Measurements from ENCODE around the gene MUSTN1. TPM values are rescaled to one million over a fixed set of nuclear protein-coding genes. Genes with fewer than 3 reads are reported as not detected.
A peak's percentile ranks its signal among the peaks of the same experiment; 100 is the strongest.

The MUSTN1 gene
- polyA plus RNA-seq, 1 donor (not counting 4 experiments of a cell fraction or from before 2014, with no cell fraction given), result not detected

DNA sequence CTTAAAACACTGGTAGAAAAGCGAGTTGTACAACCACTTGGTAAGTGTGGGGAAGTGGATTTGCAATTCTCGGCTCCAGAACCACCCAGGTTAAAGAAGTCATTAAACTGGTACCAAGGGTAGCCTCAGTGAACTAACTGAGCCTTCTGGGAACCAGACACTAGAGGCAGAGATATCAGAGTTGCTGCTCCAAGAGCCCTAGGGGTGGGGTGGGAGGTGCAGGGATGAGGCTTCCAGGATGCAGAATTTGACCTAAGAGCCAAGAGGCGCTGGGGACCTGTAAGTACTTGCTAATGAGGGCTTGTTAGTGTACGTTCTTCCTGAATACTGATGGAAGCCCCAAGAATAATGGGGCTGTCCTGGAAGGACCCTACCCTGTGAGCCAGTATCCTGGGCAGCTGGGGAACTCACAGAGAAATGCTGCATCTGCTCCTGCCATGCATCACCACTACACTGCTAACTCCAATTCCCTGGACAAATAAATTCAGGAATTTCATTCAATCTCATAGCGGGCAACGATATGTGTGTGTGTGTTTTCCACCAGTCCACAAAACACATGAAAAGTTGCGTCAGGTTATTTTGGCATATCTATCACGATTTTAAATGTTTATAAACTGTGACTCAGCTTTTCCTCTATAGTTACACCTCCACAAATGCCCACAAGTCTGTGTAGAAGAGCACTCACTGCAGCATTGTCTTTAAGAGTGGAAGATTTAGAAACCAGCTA, 38.8 kb upstream of the MUSTN1 start:
- H3K4me3 ChIP-seq (ENCODE audit: control insufficient read depth in 2 of 3, extremely low read depth in 1 of 3, insufficient read depth in 2 of 3, low read depth in 1 of 3, low read length in 3 of 3), result no peak overlapping the region
- H3K79me2 ChIP-seq (ENCODE audit: control insufficient read depth, insufficient read depth, low read length), result no peaks in the 10 kb centered on the region
- peaks cover 2% of the 10 kb centered on the region for H4K20me1 ChIP-seq (ENCODE audit: control insufficient read depth, extremely low read depth, insufficient read depth, low read length)
- H3K4me2 ChIP-seq (ENCODE audit: control insufficient read depth, extremely low read depth, insufficient read depth, low read depth, low read length), result no peak overlapping the region
- no peaks in the 10 kb centered on the region for H3K9me1 ChIP-seq (ENCODE audit: control insufficient read depth, extremely low read depth, insufficient read depth, low read length)
- dilution Hi-C loops (cut with MboI; ENCODE audit: extremely low pct_ligation_motif_present, low sequenced_read_pairs), result no loop called here
- H3K9me3 ChIP-seq (ENCODE audit: control insufficient read depth, low read depth, low read length), result no peaks in the 10 kb centered on the region
- no peak overlapping the region for H2AFZ ChIP-seq (ENCODE audit: control insufficient read depth, low read length)
- H3K9ac ChIP-seq (ENCODE audit: control insufficient read depth, extremely low read depth, insufficient read depth, low read length), result no peak overlapping the region
- H3K36me3 ChIP-seq (ENCODE audit: control insufficient read depth in 2 of 2, extremely low read depth in 1 of 2, insufficient read depth in 2 of 2, low read length in 2 of 2), result no peaks in the 10 kb centered on the region
- no peaks in the 10 kb centered on the region for H3K27me3 ChIP-seq (ENCODE audit: control insufficient read depth, extremely low read depth, insufficient read depth, low read length)
- FAIRE-seq (no peak), DNase-seq (ENCODE audit: low read depth, low spot score) (no peak)
- TF ChIP-seq EZH2 (IDR thresholded peaks at IDR 0.05; ENCODE audit: low read length), result no peak
- TF ChIP-seq, protein P1, sequence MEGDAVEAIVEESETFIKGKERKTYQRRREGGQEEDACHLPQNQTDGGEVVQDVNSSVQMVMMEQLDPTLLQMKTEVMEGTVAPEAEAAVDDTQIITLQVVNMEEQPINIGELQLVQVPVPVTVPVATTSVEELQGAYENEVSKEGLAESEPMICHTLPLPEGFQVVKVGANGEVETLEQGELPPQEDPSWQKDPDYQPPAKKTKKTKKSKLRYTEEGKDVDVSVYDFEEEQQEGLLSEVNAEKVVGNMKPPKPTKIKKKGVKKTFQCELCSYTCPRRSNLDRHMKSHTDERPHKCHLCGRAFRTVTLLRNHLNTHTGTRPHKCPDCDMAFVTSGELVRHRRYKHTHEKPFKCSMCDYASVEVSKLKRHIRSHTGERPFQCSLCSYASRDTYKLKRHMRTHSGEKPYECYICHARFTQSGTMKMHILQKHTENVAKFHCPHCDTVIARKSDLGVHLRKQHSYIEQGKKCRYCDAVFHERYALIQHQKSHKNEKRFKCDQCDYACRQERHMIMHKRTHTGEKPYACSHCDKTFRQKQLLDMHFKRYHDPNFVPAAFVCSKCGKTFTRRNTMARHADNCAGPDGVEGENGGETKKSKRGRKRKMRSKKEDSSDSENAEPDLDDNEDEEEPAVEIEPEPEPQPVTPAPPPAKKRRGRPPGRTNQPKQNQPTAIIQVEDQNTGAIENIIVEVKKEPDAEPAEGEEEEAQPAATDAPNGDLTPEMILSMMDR (optimal IDR thresholded peaks at IDR 0.05 in 1 of 3, IDR thresholded peaks at IDR 0.05 in 1 of 3, conservative IDR thresholded peaks at IDR 0.05 in 1 of 3; ENCODE audit: extremely low read depth in 1 of 3, insufficient read depth in 2 of 3, low read length in 3 of 3), result peak in 1 of 3 experiments; percentile 6
- H3K27ac ChIP-seq (ENCODE audit: control insufficient read depth, insufficient read depth, low read length), result no peak overlapping the region
- peaks cover 10% of the 10 kb centered on the region for H3K4me1 ChIP-seq (ENCODE audit: control insufficient read depth, extremely low read depth, insufficient read depth, low read length)

DNA sequence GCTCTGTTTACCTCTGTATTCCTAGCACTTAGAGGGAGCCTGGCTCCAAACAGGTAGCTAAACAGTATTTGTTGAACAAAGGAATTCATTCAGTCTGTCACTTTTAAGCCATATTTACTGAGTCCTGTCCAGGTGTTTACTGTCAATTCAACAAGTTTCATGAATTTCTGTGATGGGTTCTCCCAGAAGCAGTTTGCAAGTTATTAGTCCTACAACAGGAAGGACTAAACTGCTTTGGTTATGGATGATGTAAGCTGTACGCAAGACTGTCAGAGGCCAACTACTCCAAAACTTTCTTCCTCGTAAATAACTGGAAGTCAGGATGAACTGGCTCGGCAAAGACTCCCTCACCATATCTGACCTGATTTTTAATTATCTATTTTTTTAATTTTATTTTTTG, 37.4 kb upstream of the MUSTN1 start:
- no peak overlapping the region for H3K4me3 ChIP-seq (ENCODE audit: control insufficient read depth in 2 of 3, extremely low read depth in 1 of 3, insufficient read depth in 2 of 3, low read depth in 1 of 3, low read length in 3 of 3)
- no peaks in the 10 kb centered on the region for H3K79me2 ChIP-seq (ENCODE audit: control insufficient read depth, insufficient read depth, low read length)
- no peaks in the 10 kb centered on the region for H3K36me3 ChIP-seq (ENCODE audit: control insufficient read depth in 2 of 2, extremely low read depth in 1 of 2, insufficient read depth in 2 of 2, low read length in 2 of 2)
- H3K27ac ChIP-seq (ENCODE audit: control insufficient read depth, insufficient read depth, low read length), result no peak overlapping the region
- peaks cover 10% of the 10 kb centered on the region for H3K4me1 ChIP-seq (ENCODE audit: control insufficient read depth, extremely low read depth, insufficient read depth, low read length)
- no peak overlapping the region for H3K9ac ChIP-seq (ENCODE audit: control insufficient read depth, extremely low read depth, insufficient read depth, low read length)
- no peak for DNase-seq (ENCODE audit: low read depth, low spot score)
- no peak overlapping the region for H3K4me2 ChIP-seq (ENCODE audit: control insufficient read depth, extremely low read depth, insufficient read depth, low read depth, low read length)
- TF ChIP-seq, protein P1 (optimal IDR thresholded peaks at IDR 0.05 in 1 of 3, IDR thresholded peaks at IDR 0.05 in 1 of 3, conservative IDR thresholded peaks at IDR 0.05 in 1 of 3; ENCODE audit: extremely low read depth in 1 of 3, insufficient read depth in 2 of 3, low read length in 3 of 3), result no peak
- TF ChIP-seq EZH2 (IDR thresholded peaks at IDR 0.05; ENCODE audit: low read length), result no peak
- FAIRE-seq, result no peak
- no peaks in the 10 kb centered on the region for H3K27me3 ChIP-seq (ENCODE audit: control insufficient read depth, extremely low read depth, insufficient read depth, low read length)
- dilution Hi-C loops (cut with MboI; ENCODE audit: extremely low pct_ligation_motif_present, low sequenced_read_pairs), result no loop called here
- H2AFZ ChIP-seq (ENCODE audit: control insufficient read depth, low read length), result no peak overlapping the region
- no peaks in the 10 kb centered on the region for H3K9me3 ChIP-seq (ENCODE audit: control insufficient read depth, low read depth, low read length)
- peaks cover 1% of the 10 kb centered on the region for H4K20me1 ChIP-seq (ENCODE audit: control insufficient read depth, extremely low read depth, insufficient read depth, low read length)
- no peaks in the 10 kb centered on the region for H3K9me1 ChIP-seq (ENCODE audit: control insufficient read depth, extremely low read depth, insufficient read depth, low read length)

Measured in keratinocyte (primary cell).